Loucy (cell line): ENCODE data around the gene CLDND1.

ENCODE experiments used
- CTCF ChIP-seq: fragments of 200-600 bp; sonication (generic); conservative IDR thresholded peaks from 2 replicates; pipeline ENCODE4 v1.5.1; 2014; ENCODE audit warnings: mild to moderate bottlenecking, antibody characterized with exemption, low read length
- EZH2phosphoT487 ChIP-seq: fragments of 200-600 bp; IDR thresholded peaks from 2 replicates; pipeline ENCODE4 v1.6.1; 2018; ENCODE audit warnings: antibody characterized with exemption, mild to moderate bottlenecking, moderate library complexity, borderline replicate concordance

- TF ChIP-seq CTCF = no peak
- no peak for TF ChIP-seq EZH2phosphoT487
These were observed 38.2 kb upstream of the CLDND1 start for GRCh38 chr3:98560911-98561310.
